Activated CD4-positive, alpha-beta T cell treated with anti-CD3 and anti-CD28 coated beads for 36 hours (primary cell): Measurements from ENCODE around the gene MYH11. TPM values are rescaled to one million over a fixed set of nuclear protein-coding genes. Genes with fewer than 3 reads are reported as not detected.

ENCODE experiments used
- ATAC-seq: fragments of 200-7000 bp; cut with Tn5 transposase; one replicate; pipeline ENCODE4 v1.10.0; 2021; ENCODE audit warnings: mild to moderate bottlenecking, moderate library complexity
- CTCF ChIA-PET: fragments of 350-600 bp; sonication (Branson Sonifier 250); formaldehyde crosslinking; loops from one replicate; lab custom pipeline; 2021; ENCODE audit warnings: antibody characterized with exemption; lab: Charles Lee
- POLR2A ChIA-PET: fragments of 350-600 bp; sonication (Branson Sonifier 250); formaldehyde crosslinking; loops from one replicate; lab custom pipeline; 2021; ENCODE audit warnings: antibody characterized with exemption, inconsistent platforms; lab: Charles Lee
- DNase-seq: peaks from one replicate; pipeline ENCODE4 v3.0.0-alpha.2; 2020
- H3K27ac Mint-ChIP-seq: one replicate; pipeline ENCODE4 v1.8.0; 2021; ENCODE audit warnings: mixed read lengths
- H3K27me3 Mint-ChIP-seq: one replicate; pipeline ENCODE4 v1.8.0; 2021; ENCODE audit warnings: mixed read lengths
- H3K36me3 Mint-ChIP-seq: one replicate; pipeline ENCODE4 v1.8.0; 2021; ENCODE audit warnings: low read depth, mixed read lengths
- H3K4me1 Mint-ChIP-seq: one replicate; pipeline ENCODE4 v1.8.0; 2021; ENCODE audit warnings: mixed read lengths
- H3K4me3 Mint-ChIP-seq: one replicate; pipeline ENCODE4 v1.8.0; 2021; ENCODE audit warnings: mild to moderate bottlenecking, moderate library complexity, mixed read lengths
- H3K9me3 Mint-ChIP-seq: one replicate; pipeline ENCODE4 v1.8.0; 2021; ENCODE audit warnings: low read depth, mixed read lengths
- intact Hi-C, 2 experiments: fragments of 100-400 bp; cut with DNase I in 1 of 2; cut with micrococcal nuclease in 1 of 2; formaldehyde crosslinking; loops; one replicate each; pipeline versions ENCODE4 v1.14.2 to v1.15.1; 2022 to 2024; cut with DNase I, micrococcal nuclease
- total RNA-seq, 2 experiments: library from RNA; stranded (reverse); gene quantifications; one replicate each; pipeline ENCODE4 v1.2.3, GENCODE V29; 2021

The MYH11 gene
- total RNA-seq, 2 experiments from 2014 or later: not detected

GRCh38 chr16:15874745-15875314 is 18.0 kb upstream of the MYH11 start:
- H3K36me3 Mint-ChIP-seq: peaks cover 19% of the 10 kb centered on the region
- peak; percentile 38 for DNase-seq
- H3K9me3 Mint-ChIP-seq: no peaks in the 10 kb centered on the region
- ChIA-PET CTCF (interaction anchor here (0.7 to 1.8 kb wide), 8 partner anchors 9 to 309 kb away, joined by 3 to 6 read pairs (median 3); no protein-coding TSS in a partner anchor), POLR2A (interaction anchor here (0.6 kb wide), 1 partner anchor 177 kb away, joined by 3 read pairs; no protein-coding TSS in a partner anchor)
- no peaks in the 10 kb centered on the region for H3K27me3 Mint-ChIP-seq
- no peak overlapping the region for H3K4me3 Mint-ChIP-seq
- intact Hi-C loops: loop anchor here (1.0 to 5.0 kb wide), 3 partner anchors 42 to 252 kb away; no protein-coding TSS in a partner anchor
- H3K27ac Mint-ChIP-seq: no peak overlapping the region
- H3K4me1 Mint-ChIP-seq: peaks cover 9% of the 10 kb centered on the region
- ATAC-seq: no peak

- ATAC-seq: no peak
Measured at GRCh38 chr16:15873737-15874136, 16.9 kb upstream of the MYH11 start.

GRCh38 chr16:15873301-15873700 is 16.5 kb upstream of the MYH11 start:
- Mint-ChIP-seq H3K27me3 (no peaks in the 10 kb centered on the region), H3K36me3 (peaks cover 15% of the 10 kb centered on the region), H3K4me1 (no peaks in the 10 kb centered on the region), H3K27ac (no peak overlapping the region), H3K9me3 (no peaks in the 10 kb centered on the region), H3K4me3 (no peak overlapping the region)
- CTCF ChIA-PET: interaction anchor here (0.6 to 1.6 kb wide), 5 partner anchors 11 to 121 kb away, joined by 3 to 7 read pairs (median 3); partner anchors contain the start of gene CEP20
- DNase-seq: no peak
- POLR2A ChIA-PET: no interaction called here
- intact Hi-C loops: loop anchor here (5.0 kb wide), 2 partner anchors 44 to 254 kb away; no protein-coding TSS in a partner anchor
- no peak for ATAC-seq

More at GRCh38 chr16:15873737-15874136, 16.9 kb upstream of the MYH11 start:
- ChIA-PET POLR2A (no interaction called here), CTCF (interaction anchor here (0.6 to 1.8 kb wide), 6 partner anchors 13 to 308 kb away, joined by 3 to 7 read pairs (median 4); no protein-coding TSS in a partner anchor)
- Mint-ChIP-seq H3K36me3 (peaks cover 15% of the 10 kb centered on the region), H3K4me1 (no peaks in the 10 kb centered on the region), H3K27ac (no peak overlapping the region), H3K27me3 (no peaks in the 10 kb centered on the region), H3K9me3 (no peaks in the 10 kb centered on the region), H3K4me3 (no peak overlapping the region)
- no peak for DNase-seq
- intact Hi-C loops: loop anchor here (5.0 kb wide), 2 partner anchors 44 to 254 kb away; no protein-coding TSS in a partner anchor

GRCh38 chr16:15870011-15870410 is 13.2 kb upstream of the MYH11 start:
- Mint-ChIP-seq H3K27me3 (no peaks in the 10 kb centered on the region), H3K4me1 (no peaks in the 10 kb centered on the region), H3K9me3 (no peaks in the 10 kb centered on the region), H3K4me3 (no peak overlapping the region), H3K27ac (peak overlapping the region; percentile 5), H3K36me3 (peaks cover 23% of the 10 kb centered on the region)
- CTCF ChIA-PET: interaction anchor here (1.1 to 1.3 kb wide), 2 partner anchors 19 to 318 kb away, joined by 4 read pairs; partner anchors contain the start of gene CEP20
- ATAC-seq (no peak), DNase-seq (no peak)
- POLR2A ChIA-PET: no interaction called here
- intact Hi-C loops: loop anchor here (5.0 kb wide), 2 partner anchors 47 to 257 kb away; no protein-coding TSS in a partner anchor

- Mint-ChIP-seq H3K27me3 (no peaks in the 10 kb centered on the region), H3K27ac (no peak overlapping the region), H3K4me1 (no peaks in the 10 kb centered on the region), H3K4me3 (no peak overlapping the region), H3K36me3 (peaks cover 21% of the 10 kb centered on the region), H3K9me3 (no peaks in the 10 kb centered on the region)
- DNase-seq (no peak), ATAC-seq (no peak)
- CTCF ChIA-PET: no interaction called here
- intact Hi-C loops: no loop called here
- POLR2A ChIA-PET: no interaction called here
Measured at GRCh38 chr16:15866451-15866850, 9.6 kb upstream of the MYH11 start.

- ATAC-seq: no peak
- no peak overlapping the region for H3K27ac Mint-ChIP-seq
- no peak for DNase-seq
- H3K27me3 Mint-ChIP-seq: no peaks in the 10 kb centered on the region
- H3K4me1 Mint-ChIP-seq: no peaks in the 10 kb centered on the region
- intact Hi-C loops: no loop called here
- H3K4me3 Mint-ChIP-seq: no peak overlapping the region
- no peaks in the 10 kb centered on the region for H3K9me3 Mint-ChIP-seq
- ChIA-PET CTCF (no interaction called here), POLR2A (no interaction called here)
- H3K36me3 Mint-ChIP-seq: peaks cover 21% of the 10 kb centered on the region
Measured at GRCh38 chr16:15865742-15866141, 8.9 kb upstream of the MYH11 start.

GRCh38 chr16:15864939-15865338 is 8.1 kb upstream of the MYH11 start:
- Mint-ChIP-seq H3K36me3 (peaks cover 21% of the 10 kb centered on the region), H3K4me3 (no peak overlapping the region), H3K27me3 (no peaks in the 10 kb centered on the region), H3K9me3 (no peaks in the 10 kb centered on the region), H3K4me1 (no peaks in the 10 kb centered on the region), H3K27ac (no peak overlapping the region)
- no peak for DNase-seq
- ATAC-seq: no peak
- POLR2A ChIA-PET: no interaction called here
- CTCF ChIA-PET: no interaction called here
- intact Hi-C loops: no loop called here

GRCh38 chr16:15861996-15862395 is 5.2 kb upstream of the MYH11 start:
- ChIA-PET POLR2A (no interaction called here), CTCF (no interaction called here)
- Mint-ChIP-seq H3K4me3 (no peak overlapping the region), H3K27me3 (peaks cover 13% of the 10 kb centered on the region), H3K27ac (no peak overlapping the region), H3K9me3 (no peaks in the 10 kb centered on the region), H3K4me1 (peaks cover 6% of the 10 kb centered on the region), H3K36me3 (peaks cover 11% of the 10 kb centered on the region)
- no peak for ATAC-seq
- DNase-seq: no peak
- intact Hi-C loops: no loop called here

- intact Hi-C loops: no loop called here
- Mint-ChIP-seq H3K27me3 (peaks cover 27% of the 10 kb centered on the region), H3K4me3 (no peak overlapping the region), H3K4me1 (peaks cover 6% of the 10 kb centered on the region), H3K27ac (no peak overlapping the region), H3K9me3 (no peaks in the 10 kb centered on the region), H3K36me3 (no peaks in the 10 kb centered on the region)
- CTCF ChIA-PET: interaction anchor here (1.1 to 1.4 kb wide), 2 partner anchors 11 to 34 kb away, joined by 3 to 4 read pairs; no protein-coding TSS in a partner anchor
- no peak for ATAC-seq
- DNase-seq: no peak
- POLR2A ChIA-PET: no interaction called here
Measured at GRCh38 chr16:15858921-15859668, 2.3 kb upstream of the MYH11 start.

GRCh38 chr16:15857724-15858560 is 1.1 kb upstream of the MYH11 start:
- Mint-ChIP-seq H3K27me3 (peaks cover 27% of the 10 kb centered on the region), H3K4me3 (peak overlapping the region; percentile 27), H3K36me3 (no peaks in the 10 kb centered on the region), H3K4me1 (peaks cover 6% of the 10 kb centered on the region), H3K9me3 (no peaks in the 10 kb centered on the region), H3K27ac (no peak overlapping the region)
- ATAC-seq (no peak), DNase-seq (peak; percentile 8)
- intact Hi-C loops: no loop called here
- POLR2A ChIA-PET: no interaction called here
- CTCF ChIA-PET: no interaction called here

GRCh38 chr16:15856182-15856581 is 646 bp downstream of the MYH11 start:
- peaks cover 6% of the 10 kb centered on the region for H3K4me1 Mint-ChIP-seq
- CTCF ChIA-PET: no interaction called here
- POLR2A ChIA-PET: no interaction called here

More at GRCh38 chr16:15856182-15856581, 646 bp downstream of the MYH11 start:
- no peak overlapping the region for H3K27ac Mint-ChIP-seq
- no peak for ATAC-seq
- no peak for DNase-seq
- intact Hi-C loops: no loop called here
- no peak overlapping the region for H3K4me3 Mint-ChIP-seq
- H3K27me3 Mint-ChIP-seq: peaks cover 27% of the 10 kb centered on the region
- H3K36me3 Mint-ChIP-seq: no peaks in the 10 kb centered on the region
- no peaks in the 10 kb centered on the region for H3K9me3 Mint-ChIP-seq
